CD14-positive monocyte (primary cell): Measurements from ENCODE around the gene SCARB2. TPM values are rescaled to one million over a fixed set of nuclear protein-coding genes. Genes with fewer than 3 reads are reported as not detected.

Experiments used
- DNase-seq, 3 donors: peaks; one replicate each; pipeline ENCODE4 v3.0.0-alpha.2; 2011 to 2022
- H2AFZ ChIP-seq: 2 replicates; pipeline ENCODE4 v1.6.0; 2012; ENCODE audit warnings: mild to moderate bottlenecking, low read depth, low read length, inconsistent platforms; ENCODE audit not compliant: insufficient read depth, poor library complexity, severe bottlenecking
- H3K27ac ChIP-seq, 2 donors: 1 replicate in 1 of 2; 2 replicates in 1 of 2; pipeline ENCODE4 v1.5.1; 2012 to 2013; ENCODE audit warnings: low read length in 2 of 2, control low read depth in 1 of 2, inconsistent platforms in 1 of 2, low read depth in 1 of 2, mild to moderate bottlenecking in 1 of 2
- H3K27me3 ChIP-seq, 2 donors: one replicate each; pipeline versions ENCODE4 v1.6.0 to v1.6.1; 2011 to 2013; ENCODE audit warnings: low read length in 2 of 2; ENCODE audit not compliant: control insufficient read depth in 2 of 2, insufficient read depth in 2 of 2
- H3K36me3 ChIP-seq, 2 donors: replicated peaks in 1 of 2; 1 replicate in 1 of 2; 2 replicates in 1 of 2; pipeline versions ENCODE4 v1.5.1 to v1.6.1; 2012 to 2013; ENCODE audit warnings: low read length in 2 of 2, control low read depth in 1 of 2, inconsistent platforms in 1 of 2, mild to moderate bottlenecking in 1 of 2; ENCODE audit not compliant: insufficient read depth in 2 of 2, control insufficient read depth in 1 of 2
- H3K4me1 ChIP-seq, 2 donors: 1 replicate in 1 of 2; 2 replicates in 1 of 2; pipeline versions ENCODE4 v1.5.1 to v1.6.1; 2012 to 2013; ENCODE audit warnings: low read length in 2 of 2, control low read depth in 1 of 2, inconsistent platforms in 1 of 2, mild to moderate bottlenecking in 1 of 2, moderate library complexity in 1 of 2; ENCODE audit not compliant: insufficient read depth in 2 of 2, control insufficient read depth in 1 of 2
- H3K4me2 ChIP-seq: replicated peaks from 2 replicates; pipeline ENCODE3; 2012; ENCODE audit warnings: low read length, moderate library complexity, mild to moderate bottlenecking; ENCODE audit not compliant: poor library complexity, severe bottlenecking; ENCODE audit errors: extremely low read depth
- H3K4me3 ChIP-seq, 3 experiments: fragments of 200-600 bp in 1 of 3; sonication (generic) in 1 of 3; replicated peaks in 1 of 3; 1 replicate in 2 of 3; 2 replicates in 1 of 3; pipeline ENCODE4 v1.5.1; 2011 to 2013; ENCODE audit warnings: low read length in 3 of 3, mild to moderate bottlenecking in 3 of 3, control low read depth in 2 of 3, low read depth in 2 of 3, inconsistent platforms in 1 of 3, moderate library complexity in 1 of 3
- H3K79me2 ChIP-seq: 2 replicates; pipeline ENCODE4 v1.6.0; 2012; ENCODE audit warnings: mild to moderate bottlenecking, control low read depth, inconsistent platforms, low read length, moderate library complexity; ENCODE audit not compliant: insufficient read depth
- H3K9ac ChIP-seq: 2 replicates; pipeline ENCODE4 v1.6.0; 2017; ENCODE audit warnings: low read length, mild to moderate bottlenecking; ENCODE audit not compliant: insufficient read depth, poor library complexity, severe bottlenecking
- H3K9me3 ChIP-seq, 2 donors: replicated peaks in 1 of 2; 1 replicate in 1 of 2; 2 replicates in 1 of 2; pipeline versions ENCODE4 v1.5.1 to v1.6.1; 2012 to 2013; ENCODE audit warnings: low read length in 2 of 2, control low read depth in 1 of 2; ENCODE audit not compliant: control insufficient read depth in 1 of 2, insufficient read depth in 1 of 2
- H4K20me1 ChIP-seq: 2 replicates; pipeline ENCODE4 v1.6.0; 2012; ENCODE audit warnings: mild to moderate bottlenecking, low read length, control low read depth, moderate library complexity; ENCODE audit not compliant: insufficient read depth
- H3K27ac Mint-ChIP-seq, 7 donors: one replicate each; pipeline ENCODE4 v1.8.0; 2020; ENCODE audit warnings: mild to moderate bottlenecking in 7 of 7, mixed read lengths in 7 of 7, moderate library complexity in 6 of 7, inconsistent platforms in 2 of 7
- H3K27me3 Mint-ChIP-seq, 3 donors: one replicate each; pipeline ENCODE4 v1.8.0; 2021 to 2022; ENCODE audit warnings: low read depth in 3 of 3, mild to moderate bottlenecking in 3 of 3, mixed read lengths in 3 of 3, moderate library complexity in 3 of 3, inconsistent platforms in 1 of 3
- H3K36me3 Mint-ChIP-seq, 2 donors: one replicate each; pipeline ENCODE4 v1.8.0; 2020; ENCODE audit warnings: mixed read lengths in 2 of 2, inconsistent platforms in 1 of 2, mild to moderate bottlenecking in 1 of 2
- H3K4me1 Mint-ChIP-seq: one replicate; pipeline ENCODE4 v1.8.0; 2020; ENCODE audit warnings: mild to moderate bottlenecking, mixed read lengths
- H3K4me3 Mint-ChIP-seq, 2 donors: one replicate each; pipeline ENCODE4 v1.8.0; 2020; ENCODE audit warnings: mild to moderate bottlenecking in 2 of 2, mixed read lengths in 2 of 2, moderate library complexity in 1 of 2
- H3K9me3 Mint-ChIP-seq, 7 donors: one replicate each; pipeline ENCODE4 v1.8.0; 2020 to 2022; ENCODE audit warnings: mixed read lengths in 7 of 7, mild to moderate bottlenecking in 6 of 7, moderate library complexity in 6 of 7, inconsistent platforms in 2 of 7
- WGBS: methylation state at CpG from one replicate; pipeline ENCODE4 v1.1.5; 2013; ENCODE audit warnings: missing lambda C conversion rate; ENCODE audit not compliant: insufficient coverage; 5-methylcytosine and 5-hydroxymethylcytosine counted together
- intact Hi-C, 2 donors: fragments of 100-400 bp; cut with micrococcal nuclease; formaldehyde crosslinking; loops; one replicate each; pipeline versions ENCODE4 v1.15.0 to v1.15.1; 2023
- polyA plus RNA-seq, 3 donors: library from polyadenylated mRNA; depleted of rRNA in 1 of 3; unstranded in 2 of 3; stranded (reverse) in 1 of 3; fragments of 300-500 nt in 2 of 3; fragments of >200 nt in 1 of 3; fragmentation: Illumina TruSeq in 2 of 3; gene quantifications; 1 replicate in 2 of 3; 2 replicates in 1 of 3; pipeline ENCODE4 v1.2.3, GENCODE V29; 2012 to 2021
- TF ChIP-seq, protein P1 (sequence below): fragments of 200-600 bp; IDR thresholded peaks from one replicate; pipeline ENCODE4 v1.8.0; 2022; ENCODE audit warnings: antibody characterized with exemption, mild to moderate bottlenecking

The SCARB2 gene
- polyA plus RNA-seq, 3 donors = 36.8 to 73.0 (median 53.5) TPM

DNA sequence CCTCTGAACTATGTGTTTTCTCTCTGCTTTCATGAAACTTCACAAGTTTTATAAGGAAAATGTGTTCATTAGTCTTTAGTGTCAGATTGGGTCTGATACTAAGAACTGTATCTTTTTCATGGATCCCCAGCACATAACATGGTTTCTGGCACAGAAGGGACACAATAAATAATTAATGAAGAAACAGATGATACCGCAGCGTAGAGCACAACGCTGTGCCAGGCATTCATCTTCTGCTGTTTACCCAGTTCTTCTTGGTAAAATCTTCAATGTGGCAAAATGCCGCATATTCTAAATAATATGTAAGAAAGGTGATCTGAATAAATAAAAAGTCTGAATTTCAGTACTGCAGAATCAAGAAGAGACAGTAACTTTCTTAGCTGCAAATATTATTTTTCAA is 12.3 kb downstream of the SCARB2 start:
- H3K4me3 ChIP-seq = no peak overlapping the region
- H3K4me3 Mint-ChIP-seq = no peak overlapping the region
- peak overlapping the region in 1 of 2 donors; percentile 70 for H3K27ac ChIP-seq
- no peaks in the 10 kb centered on the region for H3K27me3 Mint-ChIP-seq
- peaks cover 98% of the 10 kb centered on the region for H4K20me1 ChIP-seq
- peaks cover 35 to 41% of the 10 kb centered on the region in 2 donors for H3K4me1 ChIP-seq
- H3K79me2 ChIP-seq = peaks cover 87% of the 10 kb centered on the region
- no peaks in the 10 kb centered on the region for H3K27me3 ChIP-seq
- peaks cover 0 to 16% of the 10 kb centered on the region in 2 donors for H3K36me3 ChIP-seq
- WGBS = 100% methylated on average over 1 of the region's 4 CpGs
- H3K4me1 Mint-ChIP-seq = peaks cover 68% of the 10 kb centered on the region
- TF ChIP-seq, protein P1, sequence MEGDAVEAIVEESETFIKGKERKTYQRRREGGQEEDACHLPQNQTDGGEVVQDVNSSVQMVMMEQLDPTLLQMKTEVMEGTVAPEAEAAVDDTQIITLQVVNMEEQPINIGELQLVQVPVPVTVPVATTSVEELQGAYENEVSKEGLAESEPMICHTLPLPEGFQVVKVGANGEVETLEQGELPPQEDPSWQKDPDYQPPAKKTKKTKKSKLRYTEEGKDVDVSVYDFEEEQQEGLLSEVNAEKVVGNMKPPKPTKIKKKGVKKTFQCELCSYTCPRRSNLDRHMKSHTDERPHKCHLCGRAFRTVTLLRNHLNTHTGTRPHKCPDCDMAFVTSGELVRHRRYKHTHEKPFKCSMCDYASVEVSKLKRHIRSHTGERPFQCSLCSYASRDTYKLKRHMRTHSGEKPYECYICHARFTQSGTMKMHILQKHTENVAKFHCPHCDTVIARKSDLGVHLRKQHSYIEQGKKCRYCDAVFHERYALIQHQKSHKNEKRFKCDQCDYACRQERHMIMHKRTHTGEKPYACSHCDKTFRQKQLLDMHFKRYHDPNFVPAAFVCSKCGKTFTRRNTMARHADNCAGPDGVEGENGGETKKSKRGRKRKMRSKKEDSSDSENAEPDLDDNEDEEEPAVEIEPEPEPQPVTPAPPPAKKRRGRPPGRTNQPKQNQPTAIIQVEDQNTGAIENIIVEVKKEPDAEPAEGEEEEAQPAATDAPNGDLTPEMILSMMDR = no peak
- no peak overlapping the region for H3K4me2 ChIP-seq
- H3K9me3 ChIP-seq = no peaks in the 10 kb centered on the region
- H2AFZ ChIP-seq = no peak overlapping the region
- H3K9me3 Mint-ChIP-seq = no peaks in the 10 kb centered on the region
- intact Hi-C loops = no loop called here
- H3K36me3 Mint-ChIP-seq = peaks cover 6 to 9% of the 10 kb centered on the region in 2 donors
- DNase-seq = no peak
- no peak overlapping the region for H3K9ac ChIP-seq
- peak overlapping the region in 3 of 7 donors; percentile 6 to 72 (median 64) for H3K27ac Mint-ChIP-seq

DNA sequence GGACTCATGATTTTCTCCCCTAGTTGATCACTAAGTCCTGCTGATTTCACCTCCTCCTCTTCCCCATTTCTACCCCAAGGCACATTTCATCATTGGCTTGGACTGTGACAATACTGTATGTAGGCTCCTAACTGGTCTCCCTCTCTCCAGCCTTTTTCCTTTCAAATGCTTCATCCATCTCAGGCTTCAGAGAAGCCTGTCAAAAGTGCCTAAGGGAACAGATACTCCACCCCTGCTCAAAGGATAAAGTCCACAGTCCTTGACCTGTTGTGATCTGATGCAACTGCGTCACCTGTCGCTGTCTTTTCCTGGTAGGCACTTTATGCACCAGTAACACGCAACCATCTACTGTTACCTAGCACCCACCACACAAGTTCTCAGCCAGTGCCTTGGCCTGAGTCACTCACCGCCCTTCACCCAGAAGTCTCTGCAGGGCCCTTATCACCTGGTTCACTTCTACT is 12.8 kb downstream of the SCARB2 start:
- peaks cover 87% of the 10 kb centered on the region for H3K79me2 ChIP-seq
- H3K9ac ChIP-seq = no peak overlapping the region
- peaks cover 98% of the 10 kb centered on the region for H4K20me1 ChIP-seq
- DNase-seq = peak in 2 of 3 donors; percentile 48 to 49
- no peak overlapping the region for H2AFZ ChIP-seq
- no peaks in the 10 kb centered on the region for H3K9me3 ChIP-seq
- Mint-ChIP-seq H3K27me3 (no peaks in the 10 kb centered on the region), H3K4me3 (no peak overlapping the region), H3K36me3 (peaks cover 6 to 9% of the 10 kb centered on the region in 2 donors), H3K27ac (peak overlapping the region in 4 of 7 donors; percentile 6 to 72 (median 65)), H3K9me3 (no peaks in the 10 kb centered on the region), H3K4me1 (peaks cover 67% of the 10 kb centered on the region)
- no peak overlapping the region for H3K4me2 ChIP-seq
- H3K27ac ChIP-seq = peak overlapping the region in 1 of 2 donors; percentile 70
- TF ChIP-seq, protein P1 = no peak
- peaks cover 35 to 41% of the 10 kb centered on the region in 2 donors for H3K4me1 ChIP-seq
- intact Hi-C loops = no loop called here
- WGBS = 94% methylated on average over 4 of the region's 4 CpGs
- no peaks in the 10 kb centered on the region for H3K27me3 ChIP-seq
- no peak overlapping the region for H3K4me3 ChIP-seq
- H3K36me3 ChIP-seq = peaks cover 1 to 18% of the 10 kb centered on the region in 2 donors
